Ovary (tissue), 9 donors: ENCODE measurements around the gene KRTAP10-7. TPM values are rescaled to one million over a fixed set of nuclear protein-coding genes. Genes with fewer than 3 reads are reported as not detected.
"Not testable (repeated sequence)": the region's sequence is repeated elsewhere in the genome, so short reads cannot be mapped to it uniquely, and the experiment has no call there.

Experiments
- DNase-seq, 5 donors: peaks; one replicate each; pipeline ENCODE4 v3.0.0-alpha.2; 2019 to 2020
- H3K27ac ChIP-seq, 2 donors: fragments of 200-600 bp; one replicate each; pipeline versions ENCODE4 v1.5.1 to v1.8.0; 2019 to 2022
- H3K27me3 ChIP-seq: fragments of 200-600 bp; one replicate; pipeline ENCODE4 v1.8.0; 2022
- H3K36me3 ChIP-seq: fragments of 200-600 bp; sonication (generic); one replicate; pipeline ENCODE4 v1.5.1; 2019
- H3K4me1 ChIP-seq: one replicate; pipeline ENCODE4 v1.8.1; 2013; ENCODE audit warnings: mild to moderate bottlenecking, moderate library complexity; ENCODE audit not compliant: insufficient read depth
- H3K4me3 ChIP-seq: fragments of 200-600 bp; sonication (generic); one replicate; pipeline ENCODE4 v1.5.1; 2017
- H3K9me3 ChIP-seq, 2 donors: fragments of 200-600 bp in 1 of 2; sonication (generic) in 1 of 2; one replicate each; pipeline versions ENCODE4 v1.5.1 to v1.8.1; 2013 to 2019; ENCODE audit warnings: mild to moderate bottlenecking in 1 of 2, moderate library complexity in 1 of 2
- EP300 ChIP-seq: sonication (generic); formaldehyde crosslinking; IDR thresholded peaks from one replicate; pipeline ENCODE4 v1.6.1; 2017; ENCODE audit warnings: antibody characterized with exemption
- POLR2A ChIP-seq: fragments of 450-650 bp; IDR thresholded peaks from one replicate; pipeline ENCODE4 v1.6.1; 2017; ENCODE audit warnings: antibody characterized with exemption, mild to moderate bottlenecking, moderate library complexity
- WGBS, 3 donors: extraction: QIAGEN DNeasy Blood & Tissue Kit in 1 of 3; methylation state at CpG; one replicate each; pipeline versions ENCODE4 v1.1.5 to v1.1.7; 2013 to 2017; 5-methylcytosine and 5-hydroxymethylcytosine counted together
- intact Hi-C, 4 donors: fragments of 100-400 bp; cut with DNase I; formaldehyde crosslinking; loops; one replicate each; pipeline versions ENCODE4 v1.11.0 to v1.15.1; 2022 to 2023
- polyA plus RNA-seq, 2 donors: library from polyadenylated mRNA; stranded (reverse); fragments of 200-250 nt in 1 of 2; fragments of 350-450 nt in 1 of 2; fragmentation: Illumina TruSeq in 1 of 2; extraction: RNeasy Lipid Tissue Mini Kit (QIAGEN cat#74804) in 1 of 2; gene quantifications; one replicate each; pipeline ENCODE4 v1.2.3, GENCODE V29; 2013 to 2014
- total RNA-seq, 7 donors: library from RNA; depleted of rRNA in 2 of 7; stranded (reverse); fragments of >200 nt in 2 of 7; fragmentation: NEBNext Ultra II Directional in 3 of 7; extraction: Animal tissue kit (Norgen Biotek cat#: 25700) in 3 of 7; gene quantifications; one replicate each; pipeline versions ENCODE4 v1.1.0 to v1.2.4, GENCODE V29; 2016 to 2023
- TF ChIP-seq, protein P1 (sequence below), 3 donors: fragments of 450-650 bp in 2 of 3; fragments of 200-600 bp in 1 of 3; IDR thresholded peaks; one replicate each; pipeline versions ENCODE4 v1.5.1 to v1.8.0; 2016 to 2022; ENCODE audit warnings: antibody characterized with exemption in 3 of 3, mild to moderate bottlenecking in 1 of 3
- donor health status: DM: no; HTN: no; CAD: no; lungs with moderate emphysema.
- donor health status: DM: no; HTN: no; CAD: no.
- donor health status: Bipolar disorder and iron deficiency.
- donor health status: DM: yes; HTN: yes; CAD: no.
- donor health status: DM: no; HTN: no; CAD: no.
- donor health status: DM: yes; HTN: yes; CAD: no.

Gene KRTAP10-7
- total and polyA plus RNA-seq, 9 donors: not detected

GRCh38 chr21:44599264-44600029 is 950 bp upstream of the KRTAP10-7 start:
- Histone ChIP-seq H3K4me1 (no peaks in the 10 kb centered on the region), H3K9me3 (no peaks in the 10 kb centered on the region), H3K36me3 (no peaks in the 10 kb centered on the region), H3K27ac (no peak overlapping the region), H3K4me3 (no peak overlapping the region), H3K27me3 (no peaks in the 10 kb centered on the region)
- no peak for DNase-seq
- TF ChIP-seq, protein P1, sequence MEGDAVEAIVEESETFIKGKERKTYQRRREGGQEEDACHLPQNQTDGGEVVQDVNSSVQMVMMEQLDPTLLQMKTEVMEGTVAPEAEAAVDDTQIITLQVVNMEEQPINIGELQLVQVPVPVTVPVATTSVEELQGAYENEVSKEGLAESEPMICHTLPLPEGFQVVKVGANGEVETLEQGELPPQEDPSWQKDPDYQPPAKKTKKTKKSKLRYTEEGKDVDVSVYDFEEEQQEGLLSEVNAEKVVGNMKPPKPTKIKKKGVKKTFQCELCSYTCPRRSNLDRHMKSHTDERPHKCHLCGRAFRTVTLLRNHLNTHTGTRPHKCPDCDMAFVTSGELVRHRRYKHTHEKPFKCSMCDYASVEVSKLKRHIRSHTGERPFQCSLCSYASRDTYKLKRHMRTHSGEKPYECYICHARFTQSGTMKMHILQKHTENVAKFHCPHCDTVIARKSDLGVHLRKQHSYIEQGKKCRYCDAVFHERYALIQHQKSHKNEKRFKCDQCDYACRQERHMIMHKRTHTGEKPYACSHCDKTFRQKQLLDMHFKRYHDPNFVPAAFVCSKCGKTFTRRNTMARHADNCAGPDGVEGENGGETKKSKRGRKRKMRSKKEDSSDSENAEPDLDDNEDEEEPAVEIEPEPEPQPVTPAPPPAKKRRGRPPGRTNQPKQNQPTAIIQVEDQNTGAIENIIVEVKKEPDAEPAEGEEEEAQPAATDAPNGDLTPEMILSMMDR (IDR thresholded peaks at IDR 0.05): no peak
- TF ChIP-seq EP300: no peak
- TF ChIP-seq POLR2A: no peak
- intact Hi-C loops: no loop called here
- 69 to 81% (median 74%) methylated on average over 8 of the region's 8 CpGs for WGBS, 3 donors

GRCh38 chr21:44601091-44601490 is 694 bp downstream of the KRTAP10-7 start:
- H3K4me3 ChIP-seq, H3K36me3 ChIP-seq, H3K4me1 ChIP-seq, intact Hi-C loops, H3K27ac ChIP-seq, DNase-seq, H3K27me3 ChIP-seq, H3K9me3 ChIP-seq: not testable (repeated sequence)
- WGBS, 3 donors: 63 to 75% (median 71%) methylated on average over 8 to 10 of the region's 10 CpGs

DNA sequence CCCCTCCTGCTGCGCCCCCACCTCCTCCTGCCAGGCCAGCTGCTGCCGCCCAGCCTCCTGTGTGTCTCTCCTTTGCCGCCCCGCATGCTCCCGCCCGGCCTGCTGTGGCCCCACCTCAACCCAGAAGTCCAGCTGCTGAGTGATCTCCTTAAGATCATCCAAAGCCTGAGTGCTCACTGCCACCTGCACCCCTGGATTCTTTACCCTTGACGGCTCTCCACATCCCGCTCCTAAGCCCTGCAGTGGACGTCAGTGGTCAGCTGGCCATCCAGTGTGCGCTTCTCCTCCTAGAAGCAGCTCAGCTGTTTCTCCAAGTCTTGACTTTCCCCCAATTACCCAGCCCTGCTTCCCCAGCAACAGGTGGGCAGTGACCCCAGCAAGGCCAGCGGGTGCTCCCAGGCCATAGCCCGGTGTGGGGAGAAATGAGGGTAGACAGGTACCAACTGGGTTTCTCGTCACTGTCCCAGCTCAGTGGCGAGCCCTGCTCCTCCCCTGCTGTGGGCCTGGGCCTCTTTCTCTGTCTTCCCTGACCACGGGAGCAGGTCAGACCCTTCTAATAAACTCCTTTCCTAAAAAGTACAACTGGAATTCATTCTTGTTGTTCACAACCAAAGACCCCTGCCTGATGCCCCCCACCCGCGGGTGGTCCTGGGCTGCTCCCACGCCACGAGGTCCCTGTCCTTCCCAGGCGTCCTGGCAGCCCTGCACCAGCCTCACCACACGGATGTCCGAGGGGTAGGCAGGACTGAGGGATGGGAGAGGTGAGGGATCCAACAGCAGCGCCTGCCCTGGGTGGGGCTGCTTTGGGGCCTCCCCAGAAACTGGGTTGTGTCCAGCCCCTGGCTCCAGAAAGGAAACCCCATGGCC is 1.4 kb downstream of the KRTAP10-7 start:
- WGBS, 3 donors: 60 to 71% (median 60%) methylated on average over 23 of the region's 23 CpGs
- no peak for TF ChIP-seq EP300
- TF ChIP-seq POLR2A: no peak
- TF ChIP-seq, protein P1 (IDR thresholded peaks at IDR 0.05): no peak
- no peak for DNase-seq
- Histone ChIP-seq H3K9me3 (no peaks in the 10 kb centered on the region), H3K4me1 (no peaks in the 10 kb centered on the region), H3K36me3 (no peaks in the 10 kb centered on the region), H3K27ac (no peak overlapping the region), H3K4me3 (no peak overlapping the region), H3K27me3 (no peaks in the 10 kb centered on the region)
- intact Hi-C loops: no loop called here

DNA sequence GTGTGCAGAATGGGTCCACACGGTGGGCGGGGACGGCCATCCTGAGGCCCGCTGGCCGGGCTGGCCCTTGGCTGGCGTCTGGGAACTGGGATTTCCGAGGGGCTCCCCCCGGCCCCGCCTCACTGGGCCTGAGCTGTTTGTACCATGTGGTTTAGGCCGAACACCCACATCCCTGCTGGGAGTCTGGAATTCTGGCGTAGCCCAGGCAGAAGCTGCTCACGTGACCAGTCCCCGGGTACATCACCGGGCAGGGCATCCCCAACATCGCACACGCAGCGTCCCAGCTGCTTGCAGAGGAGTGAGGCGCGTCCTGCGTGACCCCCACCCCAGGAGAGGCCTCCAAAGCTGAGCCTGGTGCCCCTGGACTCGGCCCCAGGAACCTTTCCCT is 2.1 kb downstream of the KRTAP10-7 start:
- 66 to 75% (median 67%) methylated on average over 9 to 20 of the region's 21 CpGs for WGBS, 3 donors
- Histone ChIP-seq H3K27ac (no peak overlapping the region), H3K4me1 (no peaks in the 10 kb centered on the region), H3K4me3 (no peak overlapping the region), H3K27me3 (no peaks in the 10 kb centered on the region), H3K36me3 (no peaks in the 10 kb centered on the region), H3K9me3 (no peaks in the 10 kb centered on the region)
- TF ChIP-seq, protein P1 (IDR thresholded peaks at IDR 0.05): no peak
- TF ChIP-seq POLR2A: no peak
- no peak for TF ChIP-seq EP300
- no peak for DNase-seq
- intact Hi-C loops: no loop called here
